NCI-H2107 treated with DMSO at 0.1 percent for 48 hours (cell line): ENCODE measurements around the gene GRK3.
"Not testable (repeated sequence)": the region's sequence is repeated elsewhere in the genome, so short reads cannot be mapped to it uniquely, and the experiment has no call there.

Experiments used
- DNase-seq: peaks from one replicate; lab custom pipeline; 2025; ENCODE audit not compliant: unreplicated experiment; lab: John Stamatoyannopoulos, UW

The GRK3 gene

DNA sequence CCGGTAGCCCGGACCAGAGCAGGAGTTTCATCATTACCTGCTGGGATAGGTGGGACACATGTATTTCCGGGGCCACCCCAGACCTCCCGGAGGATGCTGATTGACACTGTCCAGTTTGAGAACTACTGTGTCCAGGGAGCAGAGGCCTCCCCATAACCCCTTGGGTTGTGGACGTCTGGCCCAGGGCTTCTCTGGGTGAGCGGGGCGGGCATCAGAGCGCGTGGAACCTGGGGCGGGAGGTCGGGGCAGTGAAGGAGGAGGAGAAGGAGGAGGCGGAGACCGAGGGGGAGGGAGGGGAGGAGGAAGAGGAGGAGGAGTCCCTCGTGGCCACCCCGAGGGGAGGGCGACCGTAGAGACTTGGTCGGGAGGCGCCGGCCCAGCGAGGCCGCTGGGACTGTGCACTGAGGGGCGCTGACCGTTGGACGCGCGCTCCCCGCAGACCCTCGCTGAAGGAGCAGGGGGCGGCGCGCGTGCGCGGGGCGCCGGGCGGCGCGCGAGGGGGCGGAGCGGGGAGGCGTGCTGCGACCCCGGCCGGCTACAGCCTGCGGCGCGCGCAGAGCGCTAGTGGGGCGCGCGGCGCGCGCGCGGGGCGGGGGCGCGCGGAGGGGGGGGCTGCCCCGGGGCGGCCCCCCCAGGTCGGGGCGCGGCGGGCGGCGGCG, at the start of gene GRK3:
GRK3 (plus strand) TSS at position 356 of the 659 bp plus-strand sequence. CDS start 366 bp downstream, outside the sequence.
- no peak for DNase-seq

DNA sequence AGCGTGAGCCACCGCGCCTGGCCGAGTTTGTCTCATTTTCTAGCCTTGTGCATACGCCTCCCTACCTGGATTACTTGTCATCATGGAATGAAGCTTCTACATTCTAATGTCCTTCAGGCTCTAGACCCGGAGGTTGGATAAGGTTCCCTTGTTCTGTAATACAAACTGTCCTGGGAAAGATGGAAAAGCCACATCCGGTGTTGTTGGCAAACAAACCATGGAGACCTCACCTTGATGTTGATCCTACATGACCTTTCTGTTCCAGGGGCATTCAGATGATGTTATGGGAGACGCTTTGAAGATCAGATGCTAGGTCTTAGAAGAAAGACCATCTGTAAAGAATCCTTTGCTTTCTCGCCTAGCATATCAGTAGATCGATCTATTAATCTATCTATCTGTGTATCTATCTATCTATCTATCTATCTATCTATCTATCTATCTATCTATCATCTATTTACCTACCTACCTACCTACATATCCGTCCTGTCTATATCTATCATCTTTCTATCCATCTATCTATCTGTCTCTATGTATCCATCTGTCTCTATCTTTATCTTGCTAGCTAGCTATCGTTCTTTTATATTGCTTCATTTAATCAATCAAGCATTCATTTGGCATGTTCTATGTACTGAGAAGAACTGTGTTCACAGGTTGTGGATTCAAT, 46.3 kb upstream of the GRK3 start:
- no peak for DNase-seq

DNA sequence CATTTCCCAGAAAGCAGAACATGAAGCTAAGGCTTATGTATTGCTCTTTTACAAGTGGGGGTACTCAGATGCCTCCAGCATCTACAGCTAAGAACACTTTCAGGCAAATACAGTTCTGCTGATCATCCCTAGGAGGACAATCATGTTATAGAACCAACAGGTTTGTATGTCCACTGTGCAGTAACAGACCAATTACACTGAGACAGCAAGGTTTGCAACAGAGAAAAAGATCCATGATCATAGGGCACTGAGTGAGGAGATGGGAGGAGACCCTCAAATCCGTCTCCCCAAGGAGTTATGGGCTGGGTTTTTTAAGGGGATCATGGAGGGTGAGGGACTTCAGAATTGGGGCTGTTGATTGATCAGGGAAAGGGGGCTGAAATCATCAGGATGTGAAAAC, 39.1 kb upstream of the GRK3 start:
- DNase-seq = no peak

DNA sequence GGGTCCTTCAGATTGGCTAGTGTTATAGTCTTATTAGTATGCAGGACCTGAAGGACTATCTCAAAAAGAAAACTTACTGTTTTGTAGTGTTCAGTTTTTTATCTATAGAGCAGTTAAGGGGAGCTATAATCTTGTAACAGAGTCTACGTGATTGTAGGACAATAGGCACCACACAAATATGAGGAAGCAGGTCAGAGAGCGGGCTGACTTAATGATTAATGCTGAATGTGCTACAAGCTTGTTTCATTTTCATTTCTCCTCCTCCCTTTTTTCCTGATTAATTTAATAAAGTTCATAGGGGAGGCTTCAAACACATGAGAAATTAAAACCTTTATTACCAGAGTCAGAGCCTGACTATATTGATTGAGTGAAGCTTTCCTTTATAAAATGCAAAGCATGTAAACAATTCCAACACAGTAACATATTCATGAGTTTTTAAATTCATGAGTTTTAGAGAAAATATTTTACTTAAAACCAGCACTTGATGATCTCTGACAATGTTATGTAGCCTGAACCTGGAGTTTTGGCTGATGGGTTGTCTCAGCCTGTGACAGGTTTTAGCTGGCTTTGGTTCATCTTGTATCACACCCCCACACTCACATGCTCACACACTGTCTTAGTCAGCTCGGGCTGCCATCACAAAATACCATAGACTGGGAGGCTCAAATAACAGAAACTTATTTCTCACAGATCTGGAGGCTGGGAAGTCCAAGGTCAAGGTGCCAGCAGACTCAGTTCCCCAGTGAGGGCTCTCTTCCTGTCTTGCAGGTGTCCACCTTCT, 38.5 kb upstream of the GRK3 start:
- DNase-seq = not testable (repeated sequence)

DNA sequence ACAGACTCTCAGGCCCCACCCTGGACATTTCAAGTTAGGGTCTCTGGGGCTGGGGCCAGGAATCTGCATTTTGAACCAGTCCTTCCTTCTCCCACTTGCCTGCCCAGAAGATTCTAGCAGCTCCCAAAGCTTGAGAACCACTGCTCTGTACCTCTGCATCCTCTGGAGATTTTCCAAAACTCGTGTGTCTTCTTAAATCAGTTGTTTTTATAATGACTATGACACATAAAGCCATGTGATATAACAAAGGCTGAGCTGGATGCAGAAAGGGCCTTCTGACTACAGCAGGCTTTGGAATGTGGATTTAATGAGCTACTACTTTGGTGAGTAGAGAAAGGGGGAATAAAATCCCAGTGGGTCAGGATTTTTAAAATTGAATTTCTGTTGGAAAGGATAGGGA, 37.5 kb upstream of the GRK3 start:
- DNase-seq = not testable (repeated sequence)

DNA sequence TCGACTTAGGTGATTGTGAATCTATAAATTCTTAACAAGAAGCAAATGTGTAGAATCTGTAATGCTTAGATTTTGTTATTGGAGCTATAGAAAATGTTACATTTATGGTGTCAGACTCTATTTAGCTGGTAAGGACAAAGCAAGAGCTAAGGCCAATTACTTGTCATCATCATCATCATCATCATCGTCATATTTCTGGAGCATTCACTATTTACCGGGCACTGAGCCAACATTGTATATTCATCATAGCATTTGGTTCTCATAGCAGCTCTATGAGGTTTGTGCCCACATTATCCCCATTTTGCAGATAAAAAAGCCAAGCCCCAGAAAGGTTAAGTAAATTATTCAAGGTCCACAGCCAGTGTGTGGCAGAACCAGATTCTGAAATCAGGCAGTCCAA, 36.4 kb upstream of the GRK3 start:
- DNase-seq = not testable (repeated sequence)

DNA sequence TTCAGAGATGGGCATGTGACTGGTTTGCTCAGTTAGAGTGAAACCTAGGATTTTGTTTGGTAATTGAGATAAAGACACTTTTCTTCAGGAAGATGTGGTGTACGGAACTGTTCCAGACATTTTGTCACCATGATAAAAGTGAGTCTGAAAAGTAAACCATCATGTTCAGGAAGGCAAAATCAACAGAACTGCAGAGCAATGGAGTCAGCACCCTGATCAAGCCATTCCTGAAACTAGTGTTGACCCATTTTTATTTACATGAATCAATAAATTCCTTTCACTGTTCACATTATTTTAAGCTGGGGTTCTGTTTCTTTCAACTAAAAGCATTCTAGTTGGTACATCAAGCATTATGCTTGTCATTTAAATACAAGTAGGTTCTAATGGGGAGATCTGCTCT, 35.4 kb upstream of the GRK3 start:
- DNase-seq = not testable (repeated sequence)

DNA sequence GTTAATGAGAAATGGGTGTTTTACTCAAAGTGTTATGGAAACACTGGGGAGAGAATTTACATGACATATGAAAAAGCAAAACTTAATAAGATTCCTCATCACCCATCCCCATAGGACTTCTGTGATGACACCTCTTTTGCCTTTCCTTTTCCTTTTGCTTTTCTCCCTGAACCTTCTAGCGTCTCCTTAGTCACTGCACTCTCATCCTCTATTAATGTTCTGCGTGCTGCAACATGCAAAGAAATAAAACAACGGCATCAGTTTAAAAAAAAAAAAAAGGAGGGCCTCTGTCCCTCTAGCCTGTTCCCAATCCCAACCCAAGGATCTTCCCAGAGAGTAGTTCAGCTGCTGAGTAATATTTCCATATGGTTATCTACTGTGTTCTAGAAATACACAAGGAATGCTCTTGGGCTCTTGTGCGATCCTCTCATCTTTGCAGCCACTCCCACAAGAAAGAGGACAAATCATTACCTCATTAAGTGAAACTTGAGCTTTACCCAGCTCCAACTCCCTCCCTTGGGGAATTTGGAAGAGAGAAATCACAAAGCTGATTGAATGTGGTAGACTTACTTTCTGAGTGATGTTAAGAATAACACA, 34.8 kb upstream of the GRK3 start:
- DNase-seq = not testable (repeated sequence)

DNA sequence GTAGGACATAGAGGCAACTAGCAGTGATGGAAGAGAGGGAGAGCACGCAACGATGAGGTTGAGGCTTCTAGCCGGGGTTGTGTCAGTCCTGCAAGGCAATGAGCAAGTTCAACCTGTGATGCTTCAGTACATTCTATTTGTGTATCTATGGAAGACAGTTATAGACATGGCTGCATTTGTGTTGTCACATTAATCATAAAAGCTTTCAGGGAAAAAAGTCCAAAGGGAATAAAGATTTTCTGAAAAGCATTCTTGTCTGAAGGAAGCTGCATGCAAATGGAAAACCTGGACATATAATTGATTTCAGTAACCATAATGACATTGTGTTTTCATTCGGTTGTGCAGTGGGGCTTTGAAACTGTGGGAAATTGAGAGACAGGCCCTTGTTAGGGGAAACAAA, 32.8 kb upstream of the GRK3 start:
- DNase-seq = not testable (repeated sequence)

DNA sequence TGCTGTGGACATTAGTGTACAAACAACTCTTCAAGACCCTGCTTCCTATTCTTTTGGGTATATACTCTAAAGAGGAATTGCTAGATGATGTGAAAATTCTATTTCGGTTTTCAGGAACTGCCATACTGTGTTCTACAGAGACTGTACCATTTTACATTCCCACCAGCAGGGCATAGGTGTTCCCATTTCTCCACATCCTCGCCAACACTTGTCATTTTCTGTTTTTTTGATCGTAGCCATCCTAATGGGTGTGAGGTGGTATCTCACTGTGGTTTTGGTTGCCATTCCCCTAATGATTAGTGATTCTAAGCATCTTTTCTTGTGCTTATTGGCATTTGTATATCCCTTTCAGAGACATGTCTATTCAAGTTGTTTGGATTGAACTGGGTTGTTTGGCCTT, 29.8 kb upstream of the GRK3 start:
- DNase-seq = no peak

DNA sequence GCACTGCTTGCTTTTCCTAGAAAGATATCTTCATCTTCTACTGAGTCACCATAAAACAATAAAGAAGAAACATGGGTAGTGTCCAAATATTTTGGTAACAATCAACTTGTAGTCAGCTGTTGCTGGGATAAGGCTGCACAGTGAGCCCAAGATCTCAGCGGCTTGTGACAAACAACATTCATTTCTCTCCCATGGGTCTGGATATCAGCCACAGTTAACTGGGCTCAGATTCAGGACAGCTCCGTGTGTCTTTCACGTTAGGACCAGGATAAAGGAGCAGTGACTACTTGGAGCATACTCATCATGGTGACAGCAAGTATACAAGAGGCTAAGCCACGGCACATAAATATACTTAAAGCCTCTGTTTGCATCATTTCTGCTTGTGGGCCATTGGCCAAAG, 27.9 kb upstream of the GRK3 start:
- no peak for DNase-seq

DNA sequence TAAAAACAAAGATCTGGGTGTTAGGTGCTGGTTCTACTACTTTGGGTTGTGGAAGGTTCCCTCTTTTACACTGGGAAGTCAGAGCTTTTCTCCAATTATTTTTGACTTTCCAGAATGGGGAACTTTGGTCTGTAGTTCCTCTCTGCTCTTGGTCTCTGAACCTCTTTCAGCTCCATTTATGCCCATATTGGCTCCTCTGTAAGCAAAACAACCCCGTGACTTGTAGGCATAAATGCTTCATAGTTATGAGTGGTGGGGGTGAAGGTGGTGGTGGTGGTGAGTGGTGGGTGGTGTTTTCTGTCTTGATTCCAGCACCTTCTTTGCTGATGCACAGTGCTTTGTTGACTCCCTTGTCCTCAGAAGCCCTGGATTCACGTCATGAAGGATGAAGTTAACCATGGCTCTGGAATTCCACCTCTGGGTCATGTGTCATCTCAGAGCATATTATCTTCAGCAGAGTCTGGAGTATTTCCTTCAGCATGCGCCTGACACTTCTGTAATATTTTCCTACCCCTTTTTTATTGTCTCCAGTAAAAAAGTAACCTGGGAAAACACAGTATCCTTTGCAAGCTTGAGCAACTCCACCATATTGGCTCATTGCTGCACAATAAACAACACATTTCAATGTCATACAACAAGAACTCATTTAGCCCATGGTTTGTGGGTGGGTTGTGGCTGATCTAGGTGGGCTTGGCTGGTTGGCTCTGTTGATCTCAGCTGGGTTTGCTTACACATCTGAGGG, 24.1 kb upstream of the GRK3 start:
- DNase-seq = no peak

DNA sequence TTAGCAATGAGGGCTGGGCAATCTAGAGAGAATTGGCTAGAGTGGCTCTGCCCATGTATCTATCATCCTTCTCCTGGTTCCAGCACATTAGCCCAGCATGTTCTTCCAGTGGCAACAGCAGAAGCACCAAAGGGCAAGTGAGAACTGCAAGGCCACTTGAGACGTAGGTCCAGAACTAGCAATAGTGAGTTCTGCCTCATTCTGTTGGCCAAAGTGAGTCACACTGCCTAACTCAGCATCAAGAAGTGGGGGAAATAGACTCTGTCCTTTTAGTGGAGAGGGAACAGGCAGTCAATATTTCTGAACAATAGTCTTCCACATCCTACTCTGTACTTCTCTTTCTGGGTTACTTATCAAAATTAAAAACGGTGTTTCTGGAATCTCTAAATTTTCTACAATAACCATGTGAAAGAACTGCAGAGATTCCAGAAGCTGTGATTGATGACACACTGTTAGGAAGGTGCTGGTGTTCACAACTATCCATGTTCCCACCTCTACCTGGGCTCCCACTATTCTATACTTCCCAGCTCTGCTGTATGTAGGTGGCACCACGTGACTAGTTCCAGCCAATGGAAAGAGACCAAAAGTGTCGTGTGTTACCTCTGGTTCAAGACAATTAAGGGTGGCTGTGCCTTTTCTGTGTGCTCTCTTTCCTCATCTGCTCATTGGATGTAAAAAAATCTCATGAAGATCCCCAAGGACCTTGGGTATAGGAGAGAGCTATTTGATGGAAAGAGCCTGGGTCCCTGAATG, 23.4 kb upstream of the GRK3 start:
- no peak for DNase-seq

DNA sequence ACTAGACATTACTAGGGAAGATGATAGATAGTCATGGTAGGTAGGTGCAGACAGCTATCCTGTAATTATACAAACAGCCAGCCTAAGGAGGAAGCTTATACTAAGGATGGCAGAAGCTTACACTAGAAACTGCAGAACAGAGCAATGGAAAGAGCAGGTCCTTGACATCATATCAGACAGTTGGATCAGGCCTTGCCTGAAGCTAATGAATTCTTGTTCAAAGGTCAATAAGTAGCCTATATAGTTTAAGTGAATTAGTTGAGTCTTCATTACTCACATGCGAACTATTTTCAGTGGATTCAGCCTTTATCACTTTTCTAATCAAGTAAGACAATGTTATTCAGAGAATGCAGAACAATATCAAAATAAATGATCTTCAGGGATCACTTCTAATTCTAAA, 22.3 kb upstream of the GRK3 start:
- no peak for DNase-seq

DNA sequence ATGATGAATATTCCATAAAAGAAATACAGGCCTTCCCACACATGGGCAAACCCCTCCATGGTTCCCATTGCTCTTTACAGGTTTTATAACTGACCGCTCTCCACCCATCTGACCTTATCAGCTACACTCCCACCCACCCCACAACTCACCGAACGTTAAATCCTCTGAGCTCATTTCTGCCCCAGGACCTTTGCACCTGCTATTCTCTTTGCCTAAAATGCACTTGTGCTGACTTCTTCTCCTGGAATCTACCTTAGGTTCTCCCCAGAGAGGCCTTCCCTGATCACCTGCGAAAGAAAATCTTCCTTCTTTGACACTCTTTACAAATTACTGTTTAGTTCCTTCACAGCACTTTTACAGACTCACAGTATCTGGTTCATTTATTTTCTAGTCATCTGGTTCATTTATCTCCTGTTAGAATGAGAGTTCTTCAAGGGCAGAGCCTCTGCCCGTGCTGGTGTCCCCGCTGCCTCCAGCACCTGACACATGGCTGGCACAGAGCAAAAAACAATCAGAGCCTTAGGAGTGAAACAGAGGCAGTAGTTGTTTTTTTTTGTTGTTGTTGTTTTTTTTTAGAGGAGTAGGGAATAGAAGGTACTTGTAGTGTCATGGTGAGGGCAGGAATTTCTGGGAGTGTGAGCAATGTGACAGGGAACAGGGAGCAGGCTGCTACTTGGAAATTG, 21.6 kb upstream of the GRK3 start:
- no peak for DNase-seq

DNA sequence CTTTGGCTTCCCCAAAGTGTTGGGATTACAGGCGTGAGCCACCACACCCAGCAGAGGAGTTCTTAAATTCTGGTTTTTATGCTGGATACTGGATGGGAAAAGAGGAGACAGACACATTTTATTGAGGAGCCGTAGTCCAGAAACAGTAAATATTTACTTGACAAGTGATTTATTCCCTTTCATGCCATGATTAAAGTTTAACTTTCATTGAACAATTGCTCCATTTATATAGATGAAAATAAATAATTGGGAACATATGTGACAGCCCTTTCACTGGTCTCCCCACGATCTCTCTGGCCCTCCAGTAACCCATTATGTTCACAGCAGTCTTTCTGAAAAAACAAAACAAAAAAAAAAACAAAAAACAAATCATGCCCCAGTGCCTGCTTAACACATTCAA, 19.3 kb upstream of the GRK3 start:
- no peak for DNase-seq

DNA sequence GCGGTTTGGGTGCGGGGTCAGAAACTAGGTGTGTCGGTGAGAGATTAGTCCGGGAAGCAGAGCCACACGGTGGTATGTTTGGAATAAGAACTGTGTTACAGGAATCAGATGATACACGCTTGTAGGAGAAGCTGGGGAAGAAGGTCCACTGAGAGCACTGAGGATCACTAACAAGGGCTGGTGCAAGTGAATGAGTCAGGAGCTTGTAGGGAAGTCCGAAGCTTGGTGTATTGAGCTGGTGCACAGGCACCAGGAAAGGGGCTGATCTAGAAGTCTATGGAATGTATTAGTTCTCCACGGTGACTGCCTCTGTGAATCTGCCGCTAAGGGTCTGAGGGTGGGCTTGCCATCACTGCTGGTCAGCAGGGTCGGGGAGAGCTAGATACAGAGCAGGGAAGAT, 18.8 kb upstream of the GRK3 start:
- no peak for DNase-seq

DNA sequence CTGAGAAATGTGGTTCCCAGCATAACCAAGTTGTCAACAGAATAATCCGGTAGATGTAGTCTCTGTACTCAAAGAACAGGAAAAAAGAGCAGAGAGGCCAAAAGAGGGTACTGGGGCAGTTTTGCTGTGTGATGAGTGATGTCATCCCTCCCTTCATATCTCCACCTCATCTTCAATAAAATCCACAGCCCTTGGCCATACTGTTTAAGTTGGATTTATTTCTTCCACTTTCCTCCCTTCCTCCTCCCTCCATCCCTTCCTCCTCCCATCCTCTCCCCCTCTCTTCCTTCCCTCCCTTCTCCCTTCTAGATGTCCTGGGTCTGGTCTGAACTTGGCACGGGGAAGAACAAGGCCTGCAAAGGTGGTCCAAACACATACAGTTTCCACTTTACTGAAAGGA, 18.2 kb upstream of the GRK3 start:
- no peak for DNase-seq

DNA sequence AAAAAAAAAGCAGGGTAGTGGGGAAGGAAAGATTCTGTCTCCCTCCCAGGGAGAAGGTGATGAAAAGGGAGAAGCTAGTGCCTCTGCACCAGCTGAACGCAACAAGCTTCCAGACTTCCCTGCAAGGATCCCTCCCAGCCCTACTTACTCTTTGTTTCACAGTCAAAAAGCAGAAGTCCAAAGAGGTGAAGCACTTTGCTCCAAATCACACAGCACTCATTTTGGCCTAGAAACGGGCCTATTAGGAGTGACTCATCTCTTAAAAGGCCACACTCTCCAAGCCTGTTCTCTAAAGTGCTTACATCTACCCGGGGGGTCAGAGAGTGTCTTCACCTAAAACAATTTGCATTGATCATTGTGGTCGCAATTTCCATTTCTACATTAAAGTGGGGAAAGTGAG, 17.7 kb upstream of the GRK3 start:
- DNase-seq = no peak
